GM12878 (cell line): ENCODE results near the gene SYF2. TPM values are rescaled to one million over a fixed set of nuclear protein-coding genes. Genes with fewer than 3 reads are reported as not detected.

Source experiments
- ATAC-seq: fragments of 200-7000 bp; cut with Tn5 transposase; 3 replicates; pipeline ENCODE4 v1.9.1; 2020; ENCODE audit warnings: mild to moderate bottlenecking, moderate library complexity
- BruUV-seq: library from RNA; stranded (reverse); fragments of 400-500 nt; replicated peaks from 2 replicates; lab custom pipeline; 2021; lab: Mats Ljungman, UMichigan
- CTCF ChIA-PET: fragments of 300-600 bp; sonication (Branson Sonifier 250); formaldehyde crosslinking; extraction: SDS; loops from one replicate; lab custom pipeline; 2021; ENCODE audit warnings: inconsistent platforms; lab: Yijun Ruan, JAX
- POLR2A ChIA-PET: fragments of 350-600 bp; formaldehyde crosslinking; extraction: SDS; loops from one replicate; lab custom pipeline; 2021; ENCODE audit warnings: inconsistent platforms; lab: Charles Lee
- RAD21 ChIA-PET: fragments of 300-600 bp; sonication (Branson Sonifier 250); formaldehyde crosslinking; loops from one replicate; lab custom pipeline; 2023; ENCODE audit warnings: antibody characterized with exemption; ENCODE audit not compliant: unreplicated experiment; lab: Charles Lee
- SMC1A ChIA-PET: fragments of 300-600 bp; sonication (Branson Sonifier 250); formaldehyde crosslinking; loops from one replicate; lab custom pipeline; 2023; ENCODE audit not compliant: unreplicated experiment, uncharacterized antibody; lab: Charles Lee
- DNase-seq: peaks from one replicate; pipeline ENCODE4 v3.0.0-alpha.2; 2011; ENCODE audit warnings: low read depth, low spot score
- FAIRE-seq: peaks from 3 replicates; lab custom pipeline; 2011; peaks lifted over from hg19 to GRCh38; lab: Jason Lieb, UNC
- H2AFZ ChIP-seq: 2 replicates; pipeline ENCODE4 v1.6.0; 2011; ENCODE audit warnings: low read depth, low read length, control low read depth; ENCODE audit not compliant: control insufficient read depth
- H3K27ac ChIP-seq: 2 replicates; pipeline ENCODE4 v1.5.1; 2011; ENCODE audit warnings: control low read depth; ENCODE audit not compliant: control insufficient read depth, insufficient read depth
- H3K27me3 ChIP-seq, 2 experiments: replicated peaks in 1 of 2; 2 replicates each; pipeline versions ENCODE4 v1.6.0 to v1.6.1; 2011; ENCODE audit warnings: low read length in 1 of 2; ENCODE audit not compliant: control insufficient read depth in 2 of 2, insufficient read depth in 2 of 2
- H3K36me3 ChIP-seq, 2 experiments: 2 replicates each; pipeline ENCODE4 v1.5.1; 2011; ENCODE audit warnings: low read length in 1 of 2; ENCODE audit not compliant: control insufficient read depth in 2 of 2, insufficient read depth in 2 of 2
- H3K4me1 ChIP-seq: 2 replicates; pipeline ENCODE4 v1.6.1; 2011; ENCODE audit warnings: mild to moderate bottlenecking, low read length, moderate library complexity, mixed read lengths; ENCODE audit not compliant: control insufficient read depth, insufficient read depth
- H3K4me2 ChIP-seq: 2 replicates; pipeline ENCODE4 v1.6.0; 2011; ENCODE audit warnings: control low read depth; ENCODE audit not compliant: control insufficient read depth, insufficient read depth
- H3K4me3 ChIP-seq: fragments of 200-600 bp; sonication (generic); 2 replicates; pipeline ENCODE4 v1.5.1; 2016
- H3K79me2 ChIP-seq: 2 replicates; pipeline ENCODE4 v1.6.0; 2011; ENCODE audit warnings: low read length; ENCODE audit not compliant: control insufficient read depth, insufficient read depth
- H3K9ac ChIP-seq: 2 replicates; pipeline ENCODE4 v1.8.0; 2011; ENCODE audit warnings: low read length, control low read depth, mixed read lengths; ENCODE audit not compliant: control insufficient read depth, insufficient read depth
- H3K9me3 ChIP-seq: replicated peaks from 3 replicates; pipeline ENCODE4 v1.5.1; 2011; ENCODE audit warnings: mild to moderate bottlenecking, low read length; ENCODE audit not compliant: control insufficient read depth, insufficient read depth
- H4K20me1 ChIP-seq: 2 replicates; pipeline ENCODE4 v1.6.0; 2011; ENCODE audit not compliant: control insufficient read depth, insufficient read depth
- ATF3 ChIP-seq: IDR thresholded peaks from 2 replicates; pipeline ENCODE4 v1.6.1; 2011; ENCODE audit warnings: low read depth, mild to moderate bottlenecking, low read length, moderate library complexity, borderline replicate concordance; ENCODE audit errors: extremely low read depth
- KLF5 ChIP-seq: fragments of 450-650 bp; IDR thresholded peaks from 2 replicates; pipeline ENCODE4 v1.6.1; 2014; ENCODE audit warnings: mild to moderate bottlenecking; ENCODE audit not compliant: partially characterized antibody
- NRF1 ChIP-seq: conservative IDR thresholded peaks from 2 replicates; pipeline ENCODE4 v1.6.1; 2011; ENCODE audit warnings: mild to moderate bottlenecking, low read depth, low read length, improper control_type of control experiment
- POLR2AphosphoS5 ChIP-seq: IDR thresholded peaks from 2 replicates; pipeline ENCODE4 v1.6.1; 2011; ENCODE audit warnings: mild to moderate bottlenecking, low read length, inconsistent platforms
- USF2 ChIP-seq: IDR thresholded peaks from 2 replicates; pipeline ENCODE4 v1.6.1; 2011; ENCODE audit warnings: low read depth, low read length, improper control_type of control experiment, borderline replicate concordance
- ZBED1 ChIP-seq: IDR thresholded peaks from 2 replicates; pipeline ENCODE4 v1.6.1; 2016; ENCODE audit warnings: borderline replicate concordance
- ZBTB4 ChIP-seq: fragments of 450-650 bp; formaldehyde crosslinking; IDR thresholded peaks from 2 replicates; pipeline ENCODE4 v1.4.0; 2022; ENCODE audit warnings: mild to moderate bottlenecking, moderate library complexity
- WGBS: methylation state at CpG from one replicate; pipeline ENCODE4 v1.1.6; 2016; ENCODE audit warnings: low lambda C conversion rate; ENCODE audit not compliant: insufficient replicate concordance, insufficient coverage; ENCODE audit errors: missing lambda C conversion rate; 5-methylcytosine and 5-hydroxymethylcytosine counted together
- in situ Hi-C: fragments of 300-500 bp; cut with MboI; formaldehyde crosslinking; loops from 9 replicates; pipeline ENCODE4 v1.14.3; 2018; ENCODE audit warnings: mixed read lengths
- intact Hi-C: fragments of 100-400 bp; cut with micrococcal nuclease; formaldehyde crosslinking; loops from one replicate; pipeline ENCODE4 v1.14.2; 2022; ENCODE audit not compliant: unreplicated experiment
- polyA plus RNA-seq, 11 experiments: library from polyadenylated mRNA; depleted of rRNA in 4 of 11; unstranded in 6 of 11; stranded (reverse) in 5 of 11; fragments of >200 nt; fragmentation: Nextera tagmentation in 4 of 11; fragmentation: Illumina TruSeq in 1 of 11; extraction: Ambion mirVana in 4 of 11; extraction: Trizol in 1 of 11; gene quantifications; 1 replicate in 1 of 11; 2 replicates in 10 of 11; pipeline versions ENCODE4 v1.2.1 to v1.2.3, GENCODE V29; 2011 to 2016; ENCODE audit warnings: inconsistent platforms in 2 of 11, missing spikeins in 2 of 11, low read depth in 1 of 11
- total RNA-seq, 4 experiments: library from RNA; depleted of rRNA in 3 of 4; stranded (reverse); fragments of >200 nt in 3 of 4; fragmentation: Illumina TruSeq in 1 of 4; extraction: Trizol in 1 of 4; gene quantifications; 2 replicates each; pipeline versions ENCODE4 v1.2.1 to v1.2.3, GENCODE V29; 2013 to 2021

The SYF2 gene
- total and polyA plus RNA-seq, 10 of the 15 experiments (the other 5 are each of a cell fraction or from before 2014, with no cell fraction given): 20.3 to 70.5 (median 35.3) TPM

GRCh38 chr1:25196830-25197229 lies 35.5 kb downstream of the SYF2 start (continued):
- TF ChIP-seq KLF5 (no peak), ZBTB4 (CRISPR knock-in tag) (no peak)

GRCh38 chr1:25195835-25196234 lies 36.5 kb downstream of the SYF2 start:
- Histone ChIP-seq H3K27ac (no peak overlapping the region), H3K4me3 (no peak overlapping the region), H2AFZ (no peak overlapping the region), H3K79me2 (no peaks in the 10 kb centered on the region), H3K4me2 (no peak overlapping the region), H3K4me1 (peaks cover 4% of the 10 kb centered on the region; the same call in 1 of the 2 replicates), H4K20me1 (no peaks in the 10 kb centered on the region), H3K36me3 (no peaks in the 10 kb centered on the region), H3K27me3 (peaks cover 4 to 6% of the 10 kb centered on the region in 2 experiments), H3K9me3 (no peaks in the 10 kb centered on the region), H3K9ac (no peak overlapping the region)
- ChIA-PET POLR2A (no interaction called here), RAD21 (no interaction called here), CTCF (interaction anchor here (1.1 to 1.5 kb wide), 2 partner anchors 9 to 46 kb away, joined by 3 to 6 read pairs; no protein-coding TSS in a partner anchor), SMC1A (no interaction called here)
- no TSS peak for BruUV-seq
- in situ Hi-C loops (no loop called here), intact Hi-C loops (no loop called here)
- no peak for FAIRE-seq
- 54% methylated on average over 6 of the region's 6 CpGs for WGBS
- TF ChIP-seq POLR2AphosphoS5 (no peak), USF2 (no peak), ZBED1 (no peak), ATF3 (no peak), NRF1 (no peak)
- DNase-seq: no peak
- ATAC-seq: no peak
